HL-60/S4 (cell line): ENCODE results near the gene LITAFD.
"Not testable (repeated sequence)": the region's sequence is repeated elsewhere in the genome, so short reads cannot be mapped to it uniquely, and the experiment has no call there.

Experiments used
- in situ Hi-C: fragments of 300-500 bp; cut with MboI; formaldehyde crosslinking; loops from 2 replicates; pipeline ENCODE4 v1.14.3; 2022; ENCODE audit warnings: low sequenced_read_pairs

Gene LITAFD

DNA sequence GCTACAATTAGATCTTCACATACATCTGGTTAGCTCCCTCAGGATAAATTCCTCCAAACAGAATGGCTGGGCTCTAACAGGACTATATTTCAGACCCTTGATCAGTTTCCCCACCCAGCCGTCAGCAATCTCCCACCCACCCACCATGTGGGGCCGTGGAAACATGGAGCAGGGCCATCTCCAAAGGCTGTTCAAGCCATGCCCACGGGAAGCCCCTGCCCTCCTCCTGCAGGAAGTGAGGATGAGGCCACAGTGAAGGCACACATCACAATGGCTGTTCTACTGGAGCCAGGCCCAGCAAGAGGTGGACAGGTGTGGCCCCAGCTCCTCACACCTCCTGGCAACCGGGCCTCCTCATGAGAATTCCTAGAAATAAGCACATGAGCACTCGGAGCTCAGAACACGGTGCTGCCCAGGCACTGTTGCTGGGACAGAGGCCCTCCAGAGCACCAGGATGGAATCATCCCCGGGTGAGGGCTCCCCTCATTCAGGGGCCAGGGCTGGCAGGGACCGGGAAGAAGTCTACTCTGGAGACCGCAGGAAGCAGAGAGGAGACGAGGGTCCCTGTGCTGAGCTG lies at the start of gene LITAFD:
LITAFD (plus strand) TSS at position 311 of the 577 bp plus-strand sequence. CDS start 2,005 bp downstream, outside the sequence.
- in situ Hi-C loops = loop anchor here (5.0 to 25.0 kb wide), 2 partner anchors 220 to 315 kb away; partner anchors contain the start of gene ABAT

- in situ Hi-C loops = no loop called here
Observed at GRCh38 chr16:8832717-8833105, 49.4 kb upstream of the LITAFD start.

GRCh38 chr16:8836797-8837196 lies 45.4 kb upstream of the LITAFD start:
- in situ Hi-C loops = not testable (repeated sequence)

- in situ Hi-C loops = not testable (repeated sequence)
Observed at GRCh38 chr16:8837594-8837993, 44.6 kb upstream of the LITAFD start.

DNA sequence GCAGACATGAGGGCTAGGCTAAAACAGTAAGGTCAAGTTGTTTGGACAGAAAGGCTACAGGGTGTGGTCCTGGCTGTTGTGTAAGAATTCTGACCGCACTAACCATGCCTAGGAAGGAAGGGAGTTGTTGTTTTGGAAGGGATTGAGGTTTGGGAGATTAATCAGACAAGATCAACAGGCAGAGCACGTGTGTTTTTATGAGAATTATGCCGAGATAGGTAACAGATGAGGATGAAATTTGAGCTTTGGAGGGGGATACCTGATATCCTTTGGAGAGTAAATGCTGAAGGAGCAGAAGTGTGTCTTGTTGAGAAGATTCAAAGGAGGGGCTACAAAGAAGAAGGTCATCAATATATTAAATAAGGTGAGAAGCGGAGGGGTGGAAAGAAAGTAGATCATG lies 40.1 kb upstream of the LITAFD start:
- in situ Hi-C loops = not testable (repeated sequence)

GRCh38 chr16:8843296-8843695 lies 38.9 kb upstream of the LITAFD start:
- in situ Hi-C loops = not testable (repeated sequence)

DNA sequence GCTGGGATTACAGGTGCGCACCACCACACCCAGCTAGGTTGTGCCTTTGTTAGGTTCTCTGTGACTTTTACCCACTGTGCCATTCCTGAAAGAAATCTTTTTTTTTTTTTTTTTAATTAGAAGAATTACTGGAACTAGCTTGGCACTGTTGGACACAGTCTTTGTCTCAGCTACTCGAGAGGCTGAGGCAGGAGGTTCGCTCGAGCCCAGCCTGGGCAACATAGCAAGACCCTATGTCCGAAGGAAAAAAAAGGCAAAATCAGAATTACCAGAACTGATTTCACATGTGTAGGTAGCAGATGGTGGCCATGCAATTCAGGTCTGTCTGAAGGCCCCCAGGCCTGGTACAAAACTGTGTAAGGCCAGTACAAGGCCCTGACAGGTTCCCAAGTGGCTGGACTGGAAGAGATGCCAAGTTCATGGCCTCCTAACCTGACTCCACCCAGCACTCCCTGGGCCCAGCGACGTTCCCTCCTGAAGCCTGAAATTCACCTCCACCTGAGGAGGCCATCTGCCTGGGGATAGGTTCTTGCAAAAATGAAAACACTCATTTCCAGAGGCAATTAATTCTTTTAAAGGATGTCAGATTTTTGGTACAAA lies 36.4 kb upstream of the LITAFD start:
- in situ Hi-C loops = no loop called here

- in situ Hi-C loops = no loop called here
Observed at GRCh38 chr16:8846401-8846932, 35.7 kb upstream of the LITAFD start.

DNA sequence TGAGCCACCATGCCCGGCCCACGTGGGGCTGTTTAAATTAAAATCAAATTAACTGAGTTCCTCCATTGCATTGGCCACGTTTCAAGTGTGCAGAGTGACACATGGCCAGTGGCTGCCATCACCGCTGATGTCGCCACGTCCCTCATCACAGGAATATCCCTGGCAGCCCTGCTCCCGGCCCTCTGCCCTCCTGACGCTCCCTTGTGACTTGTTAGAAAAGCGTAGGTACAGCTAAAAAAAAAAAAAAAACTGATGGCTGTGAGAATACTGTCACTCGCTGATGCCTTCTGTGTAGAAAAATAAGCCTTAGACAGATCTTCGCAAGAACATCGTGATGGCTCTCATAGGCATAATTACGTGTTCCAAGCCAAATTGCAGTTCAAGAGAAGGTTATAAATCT lies 35.0 kb upstream of the LITAFD start:
- in situ Hi-C loops = no loop called here

DNA sequence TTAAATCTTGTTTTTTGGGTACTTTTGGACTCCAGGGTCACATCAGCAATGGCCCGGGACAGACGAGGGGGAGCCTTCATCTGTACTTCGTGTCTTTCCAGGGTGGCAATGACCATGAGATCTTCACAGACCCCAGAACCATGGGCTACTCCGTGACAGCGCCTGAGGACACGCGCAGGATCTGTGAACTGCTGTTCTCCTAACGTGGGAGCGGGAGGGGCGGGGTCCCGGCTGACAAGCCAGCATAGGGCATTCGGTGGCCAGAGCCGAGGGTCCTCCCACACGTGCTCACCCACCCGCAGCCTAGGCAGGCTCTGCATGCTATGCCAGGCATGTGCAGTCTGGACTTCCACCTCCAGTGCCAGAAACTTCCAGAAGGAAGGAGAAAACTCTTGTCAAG lies 34.5 kb upstream of the LITAFD start:
- in situ Hi-C loops = no loop called here

DNA sequence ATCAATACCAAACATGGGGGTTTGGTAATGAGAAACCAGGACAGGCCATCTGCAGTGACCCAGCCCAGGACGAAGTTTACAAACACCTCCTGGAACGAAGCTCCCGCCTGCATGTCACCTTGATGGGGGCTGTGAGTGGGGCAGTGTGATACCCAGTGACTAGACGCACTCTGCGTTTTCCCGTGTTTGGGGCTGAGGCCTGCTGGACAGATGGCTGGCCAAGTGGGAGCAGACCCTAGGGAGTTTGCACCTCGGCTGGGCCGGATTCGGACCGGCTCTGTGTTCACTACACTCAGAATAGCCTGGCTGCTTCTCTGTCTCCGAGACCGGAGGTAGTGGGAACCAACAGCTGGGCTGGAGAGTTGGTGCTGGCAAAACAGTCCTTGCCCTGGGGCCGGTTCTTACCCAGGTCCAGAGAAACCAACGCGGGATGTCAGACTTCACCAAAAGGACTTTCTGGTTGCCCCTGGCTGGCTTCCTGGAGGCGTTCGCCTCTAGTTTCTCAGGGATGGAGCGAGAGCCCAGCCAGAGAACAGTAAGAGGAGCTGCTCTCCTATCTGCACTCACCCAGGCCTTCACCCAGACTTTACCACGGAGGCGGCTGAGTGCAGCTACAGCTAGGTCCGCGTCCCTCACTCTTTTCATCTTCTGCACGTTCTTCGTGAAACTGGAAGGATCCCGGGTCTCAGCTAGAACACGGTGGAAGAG lies 33.8 kb upstream of the LITAFD start:
- in situ Hi-C loops = no loop called here

- in situ Hi-C loops = no loop called here
Observed at GRCh38 chr16:8848939-8849391, 33.2 kb upstream of the LITAFD start.

GRCh38 chr16:8849411-8850011 lies 32.6 kb upstream of the LITAFD start:
- in situ Hi-C loops = no loop called here

DNA sequence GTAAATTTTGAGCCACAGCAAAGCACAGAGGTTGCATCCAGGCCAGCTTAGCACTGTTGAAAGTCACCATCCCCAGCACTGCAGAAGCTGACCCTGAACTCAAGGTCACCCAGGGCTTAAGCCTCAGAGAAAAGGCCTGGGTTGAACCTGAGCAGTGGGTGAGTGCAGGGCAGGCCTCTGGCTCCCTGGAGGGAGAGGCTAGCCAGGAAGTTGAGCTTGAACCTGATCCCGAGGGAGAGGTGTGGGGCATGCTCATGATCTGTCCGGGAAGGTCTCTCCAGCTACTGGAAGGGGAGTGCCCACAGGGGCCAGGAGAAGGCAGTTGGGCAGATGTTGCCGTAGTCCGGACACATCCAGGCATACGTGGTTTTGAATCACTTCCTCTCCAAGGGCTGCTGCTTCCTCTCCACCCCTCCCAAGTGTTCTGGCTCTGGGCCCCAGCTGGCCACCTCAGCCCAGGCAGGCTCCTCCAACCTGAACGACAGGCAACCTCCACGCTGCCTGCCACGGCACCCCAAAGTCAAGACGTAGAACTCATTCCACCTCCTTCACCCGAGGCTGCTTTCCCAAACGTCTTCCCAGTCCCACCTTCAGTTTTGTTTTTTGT lies 31.8 kb upstream of the LITAFD start:
- in situ Hi-C loops = no loop called here

- in situ Hi-C loops = no loop called here
Observed at GRCh38 chr16:8851761-8852403, 30.3 kb upstream of the LITAFD start.

GRCh38 chr16:8852534-8852933 lies 29.6 kb upstream of the LITAFD start:
- in situ Hi-C loops = no loop called here

GRCh38 chr16:8853150-8853549 lies 29.0 kb upstream of the LITAFD start:
- in situ Hi-C loops = no loop called here

DNA sequence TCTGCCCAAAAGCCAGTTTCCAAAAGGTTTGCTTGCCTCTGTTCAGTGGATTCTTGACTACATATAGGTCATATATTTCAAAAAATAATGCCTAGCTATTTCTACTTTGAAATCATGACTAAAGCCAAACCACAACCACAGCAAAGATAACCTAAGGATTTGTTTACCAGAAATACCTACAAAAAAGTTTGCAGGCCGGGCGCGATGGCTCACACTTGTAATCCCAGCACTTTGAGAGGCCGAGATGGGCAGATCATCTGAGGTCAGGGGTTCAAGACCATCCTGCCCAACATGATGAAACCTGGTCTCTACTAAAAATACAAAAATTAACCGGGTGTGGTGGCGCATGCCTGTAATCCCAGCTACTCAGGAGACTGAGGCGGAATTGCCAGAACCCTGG lies 28.5 kb upstream of the LITAFD start:
- in situ Hi-C loops = no loop called here

- in situ Hi-C loops = no loop called here
Observed at GRCh38 chr16:8854298-8854948, 27.7 kb upstream of the LITAFD start.
